GM12891 (cell line): Measurements from ENCODE around the gene PTPRN2.
A peak's percentile ranks its signal among the peaks of the same experiment; 100 is the strongest.

ENCODE experiments used
- DNase-seq: peaks from one replicate; pipeline ENCODE4 v3.0.0; 2011; ENCODE audit warnings: low spot score; ENCODE audit not compliant: insufficient read length
- FAIRE-seq: peaks from 2 replicates; lab custom pipeline; 2011; peaks lifted over from hg19 to GRCh38; lab: Jason Lieb, UNC
- PAX5 ChIP-seq: IDR thresholded peaks from 2 replicates; pipeline ENCODE4 v1.6.1; 2011; ENCODE audit warnings: low read length, moderate library complexity, mild to moderate bottlenecking; ENCODE audit not compliant: insufficient read depth, severe bottlenecking
- POLR2A ChIP-seq: IDR thresholded peaks from 2 replicates; pipeline ENCODE4 v1.6.1; 2011; ENCODE audit warnings: low read depth, low read length, control low read depth
- POLR2AphosphoS5 ChIP-seq: IDR thresholded peaks from 2 replicates; pipeline ENCODE4 v1.6.1; 2011; ENCODE audit warnings: low read depth, low read length, control low read depth
- POU2F2 ChIP-seq: IDR thresholded peaks from 2 replicates; pipeline ENCODE4 v1.6.1; 2011; ENCODE audit warnings: low read depth, mild to moderate bottlenecking, control low read depth, low read length, moderate library complexity
- SPI1 ChIP-seq: IDR thresholded peaks from 2 replicates; pipeline ENCODE4 v1.6.1; 2011; ENCODE audit warnings: low read depth, low read length, control low read depth
- TAF1 ChIP-seq: IDR thresholded peaks from 2 replicates; pipeline ENCODE4 v1.6.1; 2011; ENCODE audit warnings: low read depth, low read length, control low read depth

The PTPRN2 gene

GRCh38 chr7:157662981-157663716 is 924.5 kb downstream of the PTPRN2 start:
- DNase-seq (no peak), FAIRE-seq (no peak)
- TF ChIP-seq POLR2A (no peak), POU2F2 (no peak), POLR2AphosphoS5 (no peak), PAX5 (no peak), TAF1 (no peak), SPI1 (no peak)

GRCh38 chr7:157662110-157662791 is 925.4 kb downstream of the PTPRN2 start:
- FAIRE-seq = no peak
- no peak for DNase-seq
- TF ChIP-seq POU2F2 = no peak
- TF ChIP-seq POLR2A = no peak
- TF ChIP-seq POLR2AphosphoS5 = no peak
- no peak for TF ChIP-seq PAX5
- TF ChIP-seq SPI1 = no peak
- TF ChIP-seq TAF1 = no peak

- FAIRE-seq (no peak), DNase-seq (no peak)
- TF ChIP-seq PAX5 = no peak
- TF ChIP-seq TAF1 = no peak
- no peak for TF ChIP-seq SPI1
- TF ChIP-seq POLR2AphosphoS5 = no peak
- TF ChIP-seq POU2F2 = no peak
- no peak for TF ChIP-seq POLR2A
Measured at GRCh38 chr7:157661611-157661975, 926.0 kb downstream of the PTPRN2 start.

GRCh38 chr7:157660971-157661610 is 926.5 kb downstream of the PTPRN2 start:
- TF ChIP-seq TAF1 (no peak), POU2F2 (no peak), POLR2AphosphoS5 (no peak), PAX5 (no peak), SPI1 (no peak), POLR2A (no peak)
- FAIRE-seq (no peak), DNase-seq (no peak)

- FAIRE-seq (no peak), DNase-seq (no peak)
- TF ChIP-seq PAX5 (no peak), POLR2AphosphoS5 (no peak)
Measured at GRCh38 chr7:157658851-157659412, 928.7 kb downstream of the PTPRN2 start.

GRCh38 chr7:157657741-157658740 is 929.6 kb downstream of the PTPRN2 start:
- FAIRE-seq (peak; percentile 92), DNase-seq (no peak)
- TF ChIP-seq TAF1 (no peak), POU2F2 (no peak), POLR2AphosphoS5 (no peak), PAX5 (no peak), POLR2A (no peak), SPI1 (no peak)

GRCh38 chr7:157656195-157656769 is 931.3 kb downstream of the PTPRN2 start:
- DNase-seq = no peak
- no peak for FAIRE-seq
- TF ChIP-seq POLR2A = no peak
- no peak for TF ChIP-seq SPI1
- no peak for TF ChIP-seq TAF1
- TF ChIP-seq PAX5 = no peak
- no peak for TF ChIP-seq POLR2AphosphoS5
- no peak for TF ChIP-seq POU2F2

- DNase-seq = no peak
- FAIRE-seq = no peak
- TF ChIP-seq POLR2AphosphoS5 (no peak), SPI1 (no peak), TAF1 (no peak), PAX5 (no peak), POLR2A (no peak), POU2F2 (no peak)
Measured at GRCh38 chr7:157654350-157654749, 933.3 kb downstream of the PTPRN2 start.

- no peak for TF ChIP-seq TAF1
- DNase-seq = no peak
- FAIRE-seq = no peak
Measured at GRCh38 chr7:157653827-157654207, 933.8 kb downstream of the PTPRN2 start.
